Limb (tissue), 2 donors: ENCODE measurements around the gene GATAD1.
"Not testable (repeated sequence)": the region's sequence is repeated elsewhere in the genome, so short reads cannot be mapped to it uniquely, and the experiment has no call there.

Experiments used
- DNase-seq, 2 donors: peaks; one replicate each; pipeline ENCODE4 v3.0.0-alpha.2; 2016; ENCODE audit errors: extremely low spot score in 2 of 2

Gene GATAD1

GRCh38 chr7:92447345-92448204 is at the start of gene GATAD1:
TSS of gene GATAD1 (plus strand) at chr7:92447482. CDS start at chr7:92447730, 248 bp downstream.
- peak; percentile 93 to 94 for DNase-seq

GRCh38 chr7:92397542-92397941 is 49.7 kb upstream of the GATAD1 start:
- no peak for DNase-seq

GRCh38 chr7:92400013-92400412 is 47.3 kb upstream of the GATAD1 start:
- DNase-seq: no peak

DNA sequence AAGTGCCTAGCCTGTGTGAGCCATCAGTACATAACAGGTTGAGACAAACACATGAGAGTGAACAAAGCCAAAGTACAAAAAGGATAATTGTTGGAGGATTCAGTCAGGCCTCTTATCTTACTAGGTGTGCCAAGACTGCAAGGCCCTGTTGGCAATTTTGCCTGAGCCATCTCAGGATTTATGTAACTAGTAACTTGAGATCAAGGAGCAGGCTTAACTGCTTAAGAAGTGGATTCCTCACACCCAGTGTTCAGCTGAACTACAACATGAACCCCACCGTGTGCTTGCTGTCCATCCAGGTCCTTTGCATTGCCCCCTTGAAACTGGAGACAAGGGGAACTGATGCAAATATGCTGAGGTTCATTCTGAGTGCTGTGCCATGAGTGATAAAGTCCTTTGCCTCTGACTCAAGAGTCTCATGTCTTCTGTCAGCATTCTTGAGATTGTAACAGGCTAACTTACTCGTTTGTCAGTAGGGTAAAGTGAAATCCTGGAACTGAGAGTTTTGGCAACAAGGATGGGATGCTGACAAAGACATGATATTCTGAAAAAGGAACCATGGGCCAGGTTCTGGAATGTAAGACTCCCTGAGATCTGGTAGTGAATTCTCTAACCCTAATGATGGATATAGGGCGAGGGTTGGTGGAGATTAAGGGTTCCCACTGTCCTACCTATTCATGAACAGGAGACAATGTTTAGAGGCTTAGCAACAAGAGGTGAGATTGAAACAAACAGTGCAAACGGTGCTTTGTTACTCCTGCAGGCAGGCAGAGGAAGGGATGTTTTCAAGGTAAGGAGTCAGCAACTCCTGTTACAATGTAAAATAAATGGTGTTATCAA is 44.1 kb upstream of the GATAD1 start:
- DNase-seq: no peak

DNA sequence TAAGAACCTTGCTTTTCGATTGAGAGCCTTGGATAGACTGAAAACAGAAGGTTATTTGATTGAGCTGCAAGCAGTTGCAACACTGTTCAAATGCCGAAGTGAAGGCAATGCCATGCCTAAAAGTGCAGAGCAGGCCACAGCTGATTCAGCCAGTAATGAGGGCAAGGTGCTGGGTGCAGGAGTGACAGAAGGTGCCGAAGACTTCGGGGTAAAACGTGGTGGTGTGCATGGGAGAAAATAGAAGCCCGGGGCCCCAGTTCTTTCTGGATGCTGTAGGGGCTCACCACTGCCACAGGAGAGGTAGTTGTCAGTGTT is 43.6 kb upstream of the GATAD1 start:
- DNase-seq: no peak

DNA sequence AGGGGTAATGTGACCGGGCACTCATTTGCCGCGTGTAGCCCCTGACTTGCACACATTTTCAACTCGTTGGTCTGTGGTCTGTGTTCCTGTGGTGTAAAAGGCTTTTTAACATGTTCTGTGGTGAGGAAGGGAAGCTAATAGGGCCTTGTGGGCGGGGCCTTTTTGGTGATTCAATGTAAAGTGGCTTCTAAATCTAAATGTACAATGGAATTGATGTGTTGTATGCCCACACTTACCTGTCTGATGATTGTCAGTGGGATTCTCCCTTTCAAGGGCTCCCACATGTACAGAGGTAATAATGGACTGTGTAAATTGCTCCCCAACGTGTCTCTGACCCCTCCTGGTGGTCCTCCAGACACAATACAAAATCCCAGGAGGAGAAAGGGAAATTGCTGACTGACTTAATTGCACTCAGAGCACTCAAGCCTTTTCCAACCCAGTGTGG is 43.1 kb upstream of the GATAD1 start:
- DNase-seq: no peak

DNA sequence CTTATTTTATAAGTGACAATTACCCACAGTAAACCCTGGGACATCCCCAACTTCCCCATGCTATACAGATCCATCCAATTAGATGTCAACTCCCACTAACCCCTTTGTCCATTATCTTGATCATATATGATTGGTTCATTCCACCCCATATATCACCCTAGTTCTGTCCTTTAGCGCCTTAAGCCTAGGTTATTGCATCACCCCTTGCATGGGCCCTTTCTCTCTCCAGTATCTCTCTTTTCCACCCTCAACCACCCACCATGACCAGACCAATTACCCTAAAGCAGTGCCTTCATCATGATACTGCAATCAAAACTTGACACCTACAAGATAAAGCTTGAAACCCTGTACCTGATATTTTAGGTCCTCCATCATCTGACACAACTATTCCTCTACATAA is 37.9 kb upstream of the GATAD1 start:
- no peak for DNase-seq

GRCh38 chr7:92410162-92410561 is 37.1 kb upstream of the GATAD1 start:
- DNase-seq: not testable (repeated sequence)

GRCh38 chr7:92412745-92413144 is 34.5 kb upstream of the GATAD1 start:
- DNase-seq: no peak

DNA sequence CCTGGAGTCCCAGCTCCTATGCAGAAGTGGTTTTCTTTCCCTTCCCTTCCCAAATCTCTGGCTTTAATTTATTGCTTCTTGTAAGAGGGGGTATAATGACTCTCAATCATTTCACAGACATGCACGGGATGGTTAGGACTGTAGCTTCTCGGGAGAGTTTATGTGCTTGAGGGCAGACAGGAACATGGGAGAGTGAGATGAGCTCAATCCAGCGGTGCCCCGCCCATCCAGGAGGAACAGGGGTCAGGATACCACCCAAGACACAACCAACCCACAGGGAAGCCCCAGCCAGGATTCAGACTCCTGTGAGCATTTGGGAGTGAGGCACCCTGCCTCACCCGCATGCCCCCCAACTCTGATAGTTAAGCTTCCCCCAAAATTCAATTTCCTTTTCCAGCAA is 33.7 kb upstream of the GATAD1 start:
- DNase-seq: no peak

DNA sequence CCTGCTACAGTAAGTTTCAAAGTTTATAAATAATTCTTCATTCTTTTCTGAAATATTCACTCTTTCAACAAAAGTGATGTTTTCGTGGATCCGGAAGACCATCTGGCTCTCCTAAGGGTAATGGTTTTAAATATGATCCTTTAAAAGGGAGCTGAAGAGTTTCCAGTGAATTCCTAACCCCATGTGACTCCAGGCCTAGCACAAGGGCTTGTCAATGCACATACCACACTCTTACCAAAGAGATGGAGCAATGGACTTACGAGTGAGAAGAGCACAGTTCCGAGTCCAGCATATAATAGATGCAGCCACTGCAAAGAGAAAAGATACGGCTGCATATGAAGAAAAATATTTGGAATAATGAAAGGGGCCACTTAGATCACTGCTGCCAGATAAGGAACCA is 32.1 kb upstream of the GATAD1 start:
- DNase-seq: no peak

GRCh38 chr7:92417913-92418312 is 29.4 kb upstream of the GATAD1 start:
- DNase-seq: no peak

DNA sequence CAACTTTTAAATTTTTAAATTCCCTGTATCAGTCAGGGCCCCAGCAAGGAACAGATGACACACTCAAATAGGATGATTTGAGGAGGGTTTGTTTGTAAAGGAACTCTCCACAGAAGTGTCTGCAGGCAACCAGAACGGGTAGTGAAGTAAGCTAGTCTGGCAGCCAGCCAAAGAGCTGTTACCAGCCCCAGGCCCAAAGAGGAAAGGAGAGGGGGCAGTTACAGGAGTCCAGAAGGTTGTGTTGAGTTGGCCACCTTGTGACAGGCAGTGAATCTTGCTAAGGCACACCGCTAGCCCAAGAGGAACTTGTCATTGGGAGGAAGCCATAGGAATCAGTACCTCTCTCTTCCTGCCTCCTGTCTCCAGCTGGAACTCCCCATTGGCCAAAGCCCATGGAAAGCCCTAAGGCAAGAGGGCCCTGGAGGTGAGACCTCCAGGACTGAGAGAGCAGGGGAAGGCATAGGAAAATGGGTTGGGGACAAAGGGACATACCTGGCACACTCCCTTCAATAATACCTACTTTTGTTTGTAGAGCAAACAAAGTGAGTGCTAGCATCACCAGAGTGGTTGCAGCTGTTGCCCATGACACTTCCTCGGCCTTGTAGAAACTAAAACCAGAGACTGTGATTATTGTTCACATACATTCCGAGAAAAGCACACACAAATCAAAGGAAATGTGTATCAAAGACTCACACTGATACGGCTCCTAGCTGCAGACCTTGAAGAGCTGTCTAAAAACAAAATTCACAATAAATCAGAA is 25.4 kb upstream of the GATAD1 start:
- DNase-seq: no peak

GRCh38 chr7:92422926-92423325 is 24.4 kb upstream of the GATAD1 start:
- no peak for DNase-seq

DNA sequence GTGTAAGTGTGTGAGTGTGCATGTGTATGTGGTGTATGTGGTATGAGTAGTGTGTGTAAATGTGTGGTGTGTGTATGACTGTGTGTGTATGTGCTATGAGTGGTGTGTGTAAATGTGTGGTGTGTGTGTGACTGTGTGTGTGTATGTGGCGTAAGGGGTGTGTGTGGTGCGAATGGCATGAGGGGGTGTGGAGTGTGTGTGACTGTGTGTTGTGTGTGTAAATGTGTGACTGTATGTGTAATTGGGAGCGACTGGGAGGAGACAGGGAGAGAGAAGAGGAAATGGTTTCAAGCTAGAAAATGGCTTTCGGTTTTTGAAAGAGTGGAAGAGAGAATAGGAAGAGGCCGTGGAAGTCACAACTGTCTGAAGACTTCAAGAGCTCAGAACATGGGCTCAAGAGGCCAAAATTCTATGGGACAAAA is 23.6 kb upstream of the GATAD1 start:
- DNase-seq: no peak

- DNase-seq: no peak
Measured at GRCh38 chr7:92425311-92425947, 21.9 kb upstream of the GATAD1 start.

GRCh38 chr7:92427193-92427592 is 20.1 kb upstream of the GATAD1 start:
- no peak for DNase-seq

DNA sequence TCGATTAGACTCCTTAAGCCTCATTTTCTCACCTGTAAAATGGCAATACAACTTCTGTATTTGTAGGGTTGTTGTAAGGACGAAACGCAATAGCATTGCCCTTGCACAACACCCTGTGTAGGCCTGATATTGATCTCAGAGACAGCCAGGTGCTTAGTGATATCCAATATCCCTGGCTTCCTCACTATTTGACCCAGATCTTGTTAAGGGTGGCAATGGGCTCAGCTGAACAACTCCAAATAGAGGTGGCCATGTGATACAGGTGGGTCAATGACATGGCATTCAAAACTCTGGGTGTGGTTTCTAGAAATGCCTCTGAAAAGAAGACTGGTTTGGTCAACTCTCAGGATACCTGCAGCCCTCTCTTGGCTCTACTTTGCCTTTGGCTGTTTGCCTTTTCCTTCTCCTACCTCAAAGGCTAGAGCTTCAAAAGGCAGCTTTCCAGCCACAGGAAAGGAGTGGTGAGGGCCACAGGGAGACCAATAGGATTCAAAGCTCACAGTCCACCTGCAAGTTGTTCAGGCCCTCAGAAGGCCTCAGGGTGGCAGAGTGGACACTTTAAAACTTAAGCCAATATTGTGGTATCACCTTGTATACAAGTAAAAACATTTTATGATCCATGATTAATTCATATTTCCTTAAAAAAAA is 14.9 kb upstream of the GATAD1 start:
- DNase-seq: no peak

- DNase-seq: no peak
Measured at GRCh38 chr7:92433019-92433418, 14.3 kb upstream of the GATAD1 start.

GRCh38 chr7:92435542-92435941 is 11.7 kb upstream of the GATAD1 start:
- no peak for DNase-seq
